RWPE1 (cell line): Measurements from ENCODE around the gene CDK3.

Source experiments
- CTCF ChIA-PET: fragments of 350-600 bp; sonication (Branson Sonifier 250); formaldehyde crosslinking; extraction: SDS; loops from one replicate; lab custom pipeline; 2021; lab: Yijun Ruan, JAX
- POLR2A ChIA-PET: fragments of 400-600 bp; formaldehyde crosslinking; extraction: SDS; loops from one replicate; lab custom pipeline; 2020; ENCODE audit warnings: antibody characterized with exemption; ENCODE audit not compliant: low non-redundant PET; lab: Yijun Ruan, JAX
- DNase-seq: peaks from one replicate; pipeline ENCODE4 v3.0.0; 2012; ENCODE audit warnings: low spot score
- H3K27ac ChIP-seq: fragments of 450-650 bp; 2 replicates; pipeline ENCODE4 v1.5.1; 2017
- TF ChIP-seq, protein P1 (sequence below): fragments of 450-650 bp; conservative IDR thresholded peaks from 2 replicates; pipeline ENCODE4 v1.5.1; 2017; ENCODE audit warnings: low read depth, mild to moderate bottlenecking

The CDK3 gene

GRCh38 chr17:75979705-75980187 is 20.9 kb upstream of the CDK3 start:
- POLR2A ChIA-PET = no interaction called here
- no peak for DNase-seq
- peak overlapping the region; percentile 98 for H3K27ac ChIP-seq
- CTCF ChIA-PET = interaction anchor here (0.6 to 1.5 kb wide), 3 partner anchors 52 to 464 kb away, joined by 3 to 4 read pairs (median 4); partner anchors contain the start of gene TSEN54
- TF ChIP-seq, protein P1, sequence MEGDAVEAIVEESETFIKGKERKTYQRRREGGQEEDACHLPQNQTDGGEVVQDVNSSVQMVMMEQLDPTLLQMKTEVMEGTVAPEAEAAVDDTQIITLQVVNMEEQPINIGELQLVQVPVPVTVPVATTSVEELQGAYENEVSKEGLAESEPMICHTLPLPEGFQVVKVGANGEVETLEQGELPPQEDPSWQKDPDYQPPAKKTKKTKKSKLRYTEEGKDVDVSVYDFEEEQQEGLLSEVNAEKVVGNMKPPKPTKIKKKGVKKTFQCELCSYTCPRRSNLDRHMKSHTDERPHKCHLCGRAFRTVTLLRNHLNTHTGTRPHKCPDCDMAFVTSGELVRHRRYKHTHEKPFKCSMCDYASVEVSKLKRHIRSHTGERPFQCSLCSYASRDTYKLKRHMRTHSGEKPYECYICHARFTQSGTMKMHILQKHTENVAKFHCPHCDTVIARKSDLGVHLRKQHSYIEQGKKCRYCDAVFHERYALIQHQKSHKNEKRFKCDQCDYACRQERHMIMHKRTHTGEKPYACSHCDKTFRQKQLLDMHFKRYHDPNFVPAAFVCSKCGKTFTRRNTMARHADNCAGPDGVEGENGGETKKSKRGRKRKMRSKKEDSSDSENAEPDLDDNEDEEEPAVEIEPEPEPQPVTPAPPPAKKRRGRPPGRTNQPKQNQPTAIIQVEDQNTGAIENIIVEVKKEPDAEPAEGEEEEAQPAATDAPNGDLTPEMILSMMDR = no peak

DNA sequence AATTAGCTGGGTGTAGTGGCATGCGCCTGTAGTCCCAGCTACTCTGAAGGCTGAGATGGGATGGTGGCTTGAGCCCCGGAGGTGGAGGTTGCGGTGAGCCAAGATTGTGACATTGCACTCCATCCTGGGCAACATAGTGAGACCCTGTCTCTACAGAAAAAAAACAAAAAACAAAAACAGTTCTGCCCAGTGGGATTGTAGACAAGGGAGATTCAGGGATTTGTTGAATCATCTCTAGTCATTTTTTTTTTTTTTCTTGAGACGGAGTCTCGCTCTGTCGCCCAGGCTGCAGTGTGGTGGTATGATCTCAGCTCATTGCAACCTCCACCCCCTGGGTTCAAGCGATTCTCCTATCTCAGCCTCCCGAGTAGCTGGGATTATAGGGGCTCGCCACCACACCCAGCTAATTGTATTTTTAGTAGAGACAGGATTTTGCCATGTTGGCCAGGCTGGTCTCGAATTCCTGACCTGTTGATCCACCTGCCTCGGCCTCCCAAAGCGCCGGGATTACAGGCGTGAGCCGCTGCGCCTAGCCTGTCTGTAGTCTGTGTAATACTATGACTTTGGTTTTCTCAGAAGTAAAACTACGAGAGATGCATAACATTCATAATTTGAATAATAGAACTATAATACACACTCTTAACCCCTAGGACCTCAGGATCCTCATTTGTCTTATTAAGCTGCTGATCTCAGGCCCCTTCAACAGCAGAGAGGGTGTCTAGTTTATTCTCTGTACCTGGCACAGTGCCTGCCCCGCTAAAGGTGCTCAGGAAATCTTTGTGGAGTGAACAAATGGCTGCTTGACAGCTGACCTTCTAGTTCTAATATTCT is 20.3 kb upstream of the CDK3 start:
- POLR2A ChIA-PET = interaction anchor here (0.6 kb wide), 1 partner anchor 79 kb away, joined by 3 read pairs; no protein-coding TSS in a partner anchor
- TF ChIP-seq, protein P1 = no peak
- DNase-seq = no peak
- CTCF ChIA-PET = interaction anchor here (0.6 to 1.5 kb wide), 4 partner anchors 22 to 464 kb away, joined by 3 to 4 read pairs (median 4); partner anchors contain the start of gene TSEN54
- peak overlapping the region; percentile 98 for H3K27ac ChIP-seq

DNA sequence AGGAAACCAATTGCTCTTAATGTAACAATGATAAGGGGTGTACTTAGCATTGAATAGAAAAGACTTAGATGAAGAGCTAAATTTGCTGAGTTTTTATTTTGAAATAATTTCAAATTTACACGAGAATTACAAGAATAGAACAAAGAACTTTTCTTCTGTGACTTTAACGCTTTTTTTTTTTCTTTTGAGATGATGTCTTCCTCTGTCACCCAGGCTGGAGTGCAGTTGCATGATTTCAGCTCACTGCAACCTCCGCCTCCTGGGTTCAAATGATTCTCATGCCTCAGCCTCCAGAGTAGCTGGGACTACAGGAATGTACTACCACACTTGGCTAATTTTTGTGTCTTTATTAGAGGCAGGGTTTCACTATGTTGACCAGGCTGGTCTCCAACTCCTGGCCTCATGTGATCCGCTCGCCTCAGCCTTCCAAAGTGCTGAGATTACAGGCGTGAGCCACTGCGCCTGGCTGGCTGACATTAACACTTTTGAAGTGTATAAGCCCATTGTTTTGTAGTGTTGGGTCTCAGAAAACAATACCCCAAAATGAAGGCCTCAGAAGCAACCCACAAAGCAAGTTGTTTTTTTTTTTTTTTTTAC is 19.5 kb upstream of the CDK3 start:
- ChIA-PET CTCF (interaction anchor here (0.7 to 1.5 kb wide), 2 partner anchors 21 to 54 kb away, joined by 3 read pairs; no protein-coding TSS in a partner anchor), POLR2A (interaction anchor here (0.6 kb wide), 2 partner anchors 11 to 79 kb away, joined by 3 to 12 read pairs; no protein-coding TSS in a partner anchor)

DNA sequence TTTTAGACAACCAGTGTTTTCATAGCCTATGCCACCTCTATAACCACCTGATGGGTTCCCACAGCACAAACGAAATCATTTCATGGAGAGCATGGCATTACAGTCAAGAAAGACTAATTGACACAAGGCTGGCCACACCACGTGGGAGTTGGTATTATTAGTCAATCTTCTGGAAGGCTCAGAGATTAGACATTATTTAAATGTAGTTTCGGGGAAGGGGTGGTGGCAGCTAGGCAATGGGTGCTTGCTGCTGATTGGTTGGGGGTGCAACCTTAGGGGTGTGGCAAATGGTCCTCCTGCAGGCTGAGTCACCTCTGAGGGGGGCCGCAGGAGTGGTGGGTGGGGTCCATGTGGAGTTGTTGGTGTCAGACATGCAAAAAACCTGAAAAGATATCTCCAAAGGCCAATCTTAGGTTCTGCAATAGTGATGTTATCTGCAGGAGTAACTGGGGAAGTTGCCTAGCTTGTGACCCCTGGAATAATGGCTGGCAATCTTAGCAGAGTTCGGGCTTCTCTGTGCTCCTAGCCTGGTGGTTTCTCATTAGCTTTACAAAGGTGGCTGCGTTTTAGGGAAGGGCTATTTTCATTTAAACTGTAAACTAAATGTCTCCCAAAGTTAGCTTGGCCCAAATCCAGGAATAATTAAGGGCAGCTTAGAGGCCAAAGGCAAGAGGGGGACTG is 17.0 kb upstream of the CDK3 start:
- DNase-seq = no peak
- POLR2A ChIA-PET = no interaction called here
- H3K27ac ChIP-seq = peak overlapping the region; percentile 39
- TF ChIP-seq, protein P1 = no peak
- CTCF ChIA-PET = interaction anchor here (0.6 kb wide), 1 partner anchor 78 kb away, joined by 3 read pairs; no protein-coding TSS in a partner anchor

More for the DNA sequence above, 19.5 kb upstream of the CDK3 start:
- TF ChIP-seq, protein P1 = no peak
- no peak for DNase-seq
- peak overlapping the region; percentile 26; the same call in 1 of the 2 replicates for H3K27ac ChIP-seq

- H3K27ac ChIP-seq = no peak overlapping the region
- no peak for DNase-seq
- ChIA-PET CTCF (no interaction called here), POLR2A (no interaction called here)
- TF ChIP-seq, protein P1 = no peak
Measured at GRCh38 chr17:75985986-75986385, 14.7 kb upstream of the CDK3 start.

DNA sequence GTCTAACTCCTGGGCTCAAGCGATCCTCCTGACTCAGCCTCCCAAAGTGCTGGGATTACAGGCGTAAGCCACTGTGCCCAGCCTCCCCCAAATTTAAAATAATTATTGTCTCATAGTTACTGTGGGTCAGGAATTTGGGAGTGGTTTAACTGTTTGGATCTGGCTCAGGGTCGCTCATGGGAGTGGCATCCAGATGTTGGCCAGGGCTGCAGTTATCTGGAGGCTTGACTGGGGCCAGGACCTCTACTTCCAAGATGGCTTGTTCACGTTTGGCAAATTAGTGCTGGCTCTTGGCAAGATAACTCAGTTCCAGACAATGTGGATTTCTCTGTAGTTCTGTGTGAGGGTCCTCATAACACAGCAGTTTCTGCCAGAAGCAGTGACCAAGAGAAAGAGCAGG is 13.6 kb upstream of the CDK3 start:
- ChIA-PET CTCF (no interaction called here), POLR2A (no interaction called here)
- TF ChIP-seq, protein P1 = no peak
- no peak for DNase-seq
- peak overlapping the region; percentile 31 for H3K27ac ChIP-seq
